HG03066 (cell line): Measurements from ENCODE around the gene ECM1.

Source experiments
- ATAC-seq: cut with Tn5 transposase; IDR thresholded peaks from one replicate; pipeline ENCODE4 v1.9.1; 2021; ENCODE audit warnings: low read depth; ENCODE audit not compliant: unreplicated experiment

ECM1 gene

DNA sequence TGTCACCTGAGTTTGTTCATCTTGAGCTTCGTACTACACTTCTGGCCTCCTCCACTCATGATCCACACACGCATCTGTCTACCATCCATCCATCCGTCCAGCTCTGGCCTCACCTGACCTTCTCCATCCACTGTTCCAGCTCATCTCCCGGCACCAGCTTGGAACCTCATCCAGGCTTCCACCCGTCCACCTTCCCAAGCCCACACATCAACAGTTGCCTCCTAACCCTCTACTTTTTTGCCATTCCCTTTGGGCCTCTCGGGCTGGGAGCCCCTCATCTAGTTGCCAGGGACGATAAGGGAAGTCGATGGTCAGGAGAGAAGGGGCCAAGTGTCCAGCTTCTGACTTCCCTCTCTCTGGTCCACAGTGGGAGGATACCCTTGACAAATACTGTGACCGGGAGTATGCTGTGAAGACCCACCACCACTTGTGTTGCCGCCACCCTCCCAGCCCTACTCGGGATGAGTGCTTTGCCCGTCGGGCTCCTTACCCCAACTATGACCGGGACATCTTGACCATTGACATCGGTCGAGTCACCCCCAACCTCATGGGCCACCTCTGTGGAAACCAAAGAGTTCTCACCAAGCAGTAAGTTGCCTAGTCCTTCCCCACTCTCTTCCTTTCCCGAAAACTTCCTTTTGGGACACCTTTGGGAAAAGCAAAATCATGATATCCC lies 4.2 kb downstream of the ECM1 start:
- no peak for ATAC-seq

GRCh38 chr1:150512846-150513245 lies 4.9 kb downstream of the ECM1 start:
- no peak for ATAC-seq

DNA sequence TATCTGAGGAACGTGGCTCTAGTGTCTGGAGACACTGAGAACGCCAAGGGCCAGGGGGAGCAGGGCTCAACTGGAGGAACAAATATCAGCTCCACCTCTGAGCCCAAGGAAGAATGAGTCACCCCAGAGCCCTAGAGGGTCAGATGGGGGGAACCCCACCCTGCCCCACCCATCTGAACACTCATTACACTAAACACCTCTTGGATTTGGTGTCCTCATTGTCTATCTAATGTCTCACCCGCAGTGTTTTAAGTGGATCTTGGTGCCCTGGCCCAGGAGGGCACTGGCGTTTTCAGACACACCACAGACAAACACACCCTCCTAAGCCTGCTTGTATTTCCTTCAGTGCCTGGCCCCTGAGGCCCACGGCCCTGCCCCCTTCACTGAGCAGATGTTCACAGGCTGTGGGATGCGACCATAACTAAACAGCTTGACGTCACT lies 5.5 kb downstream of the ECM1 start:
- ATAC-seq: no peak

- ATAC-seq: no peak
Observed at GRCh38 chr1:150514260-150514659, 6.4 kb downstream of the ECM1 start.

- no peak for ATAC-seq
Observed at GRCh38 chr1:150514913-150515327, 7.0 kb downstream of the ECM1 start.

DNA sequence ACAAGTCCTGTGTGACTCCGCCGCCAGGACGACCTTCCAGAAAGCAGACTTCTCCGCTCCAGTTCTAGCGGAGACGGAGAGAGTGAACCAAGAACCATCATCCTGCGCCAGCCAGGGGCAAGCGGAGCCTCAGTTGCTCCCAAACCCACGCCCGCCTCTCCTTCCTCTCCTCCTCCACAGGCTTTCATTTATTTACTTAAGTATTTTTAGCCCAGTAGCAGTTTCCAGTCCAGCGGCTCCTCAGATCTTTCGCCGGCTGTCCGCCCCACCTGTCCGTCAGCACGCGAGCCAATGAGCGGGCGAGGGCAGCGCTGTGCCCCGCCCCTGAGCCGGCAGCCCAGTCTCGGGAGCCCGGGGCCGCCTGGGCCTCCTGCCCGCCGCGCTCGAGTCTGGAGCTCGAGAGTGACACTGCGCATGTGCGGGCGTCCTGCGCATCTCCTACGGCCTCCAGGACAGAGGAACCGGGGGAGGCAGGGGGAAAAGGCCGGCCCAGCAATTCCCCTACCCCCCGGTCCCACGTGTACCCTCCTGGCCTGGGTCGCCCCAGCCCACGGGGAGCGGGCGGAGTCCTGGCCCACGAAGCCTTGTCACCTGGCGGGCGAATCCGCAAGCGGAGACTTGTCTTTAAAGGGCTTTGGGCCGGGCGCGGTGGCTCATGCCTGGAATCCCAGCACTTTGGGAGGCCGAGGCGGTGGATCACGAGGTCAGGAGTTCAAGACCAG lies 7.6 kb downstream of the ECM1 start, which contains the start of gene FALEC:
Gene FALEC, plus strand, starts transcription at position 425 of the 722 bp plus-strand sequence.
- ATAC-seq: peak; percentile 98

DNA sequence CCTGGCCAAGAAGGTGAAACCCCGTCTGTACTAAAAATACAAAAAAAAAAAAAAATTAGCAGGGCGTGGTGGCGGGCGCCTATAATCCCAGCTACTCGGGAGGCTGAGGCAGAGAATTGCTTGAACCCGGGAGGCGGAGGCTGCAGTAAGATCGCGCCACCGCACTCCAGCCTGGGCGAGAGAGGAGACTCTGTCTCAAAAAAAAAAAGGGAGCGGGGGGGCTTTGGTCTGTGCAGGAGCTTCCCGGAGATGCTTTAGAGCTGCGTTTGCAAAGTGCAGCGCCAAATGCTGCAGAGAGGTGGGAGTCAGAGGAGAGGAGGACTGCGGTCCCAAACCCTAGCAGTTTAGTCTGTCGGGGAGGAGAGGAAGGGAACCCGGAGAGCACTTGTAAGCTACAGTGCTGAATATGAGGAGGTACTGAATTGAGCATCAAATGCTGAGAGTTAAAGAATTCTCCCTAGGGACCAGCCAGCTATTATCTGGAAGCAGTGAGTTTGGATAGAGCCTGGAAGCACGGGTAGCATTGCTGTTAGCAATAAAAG lies 8.2 kb downstream of the ECM1 start:
- ATAC-seq: no peak

DNA sequence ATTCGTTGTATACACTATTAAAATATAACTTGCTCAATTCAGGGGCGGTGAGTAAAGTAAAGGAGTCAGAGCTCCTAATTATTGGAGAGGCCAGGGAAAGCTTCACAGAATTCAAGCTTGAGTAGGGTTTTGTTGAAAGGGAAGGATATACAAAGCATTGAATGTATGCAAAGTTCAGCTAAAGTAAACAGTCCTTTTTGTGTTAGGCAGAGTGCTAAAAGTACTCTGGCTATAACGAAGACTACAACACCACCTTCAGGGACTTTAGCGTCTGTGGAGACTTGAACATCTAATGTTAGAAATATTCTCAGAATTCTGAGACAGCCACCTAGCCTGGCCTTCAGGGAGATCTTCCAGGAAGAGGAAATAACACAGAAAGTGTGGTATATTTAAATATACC lies 8.7 kb downstream of the ECM1 start:
- ATAC-seq: no peak

DNA sequence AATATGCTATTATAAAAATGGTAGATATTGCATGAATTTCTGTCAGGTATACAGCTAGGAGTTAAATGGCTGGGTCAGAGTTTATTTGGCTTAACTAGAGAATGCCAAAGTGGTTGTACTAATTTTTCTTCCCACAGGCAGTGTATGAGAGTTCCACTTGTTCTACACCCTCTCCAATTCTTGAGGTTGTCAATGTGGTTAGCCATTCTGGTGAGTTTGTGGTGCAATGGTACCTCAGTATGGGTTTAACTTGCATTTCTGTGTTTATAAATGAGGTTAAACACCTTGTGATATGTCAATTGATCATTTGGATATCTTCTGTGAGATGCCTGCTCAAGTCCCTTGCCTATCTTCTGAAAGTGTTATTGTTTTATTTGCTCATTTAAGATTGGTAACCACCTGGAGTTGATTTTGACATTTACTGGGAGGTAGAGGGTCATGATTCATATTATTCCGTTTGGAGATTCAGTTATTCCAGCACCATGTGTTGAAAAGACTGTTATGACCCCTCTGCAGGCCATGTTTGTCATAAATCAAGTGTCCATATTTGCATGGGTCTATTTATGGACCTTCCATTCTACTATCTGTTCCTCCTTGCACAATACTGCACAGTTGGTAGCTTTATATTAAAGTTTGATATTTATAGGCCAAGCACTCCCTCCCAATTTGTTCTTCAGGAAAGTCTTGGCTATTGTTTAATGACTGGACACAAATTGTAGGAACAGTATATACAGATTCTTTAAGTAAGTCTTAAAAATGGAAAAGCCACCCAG lies 13.5 kb downstream of the ECM1 start:
- ATAC-seq: no peak

DNA sequence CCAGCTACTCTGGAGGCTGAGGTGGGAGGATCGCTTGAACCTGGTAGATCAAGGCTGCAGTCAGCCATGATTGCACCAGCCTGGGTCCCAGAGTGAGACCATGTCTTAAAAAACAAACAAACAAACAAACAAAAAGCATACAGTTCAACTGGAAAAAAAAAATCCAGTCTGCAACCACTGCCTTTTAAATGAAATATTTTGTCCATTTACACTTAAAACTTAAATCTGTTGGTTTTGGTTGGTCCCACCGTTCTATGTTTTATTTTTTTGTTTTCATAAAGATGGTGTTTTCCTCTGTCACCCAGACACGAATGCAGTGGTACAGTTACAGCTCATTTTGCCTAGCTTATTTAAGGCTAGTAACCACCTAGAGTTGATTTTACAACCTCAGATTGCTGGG lies 17.4 kb downstream of the ECM1 start:
- ATAC-seq: no peak

- ATAC-seq: no peak
Observed at GRCh38 chr1:150528196-150528595, 20.3 kb downstream of the ECM1 start.

GRCh38 chr1:150529017-150529416 lies 21.1 kb downstream of the ECM1 start:
- ATAC-seq: no peak

- ATAC-seq: no peak
Observed at GRCh38 chr1:150530491-150531159, 22.7 kb downstream of the ECM1 start.

GRCh38 chr1:150532860-150533259 lies 25.0 kb downstream of the ECM1 start:
- no peak for ATAC-seq

DNA sequence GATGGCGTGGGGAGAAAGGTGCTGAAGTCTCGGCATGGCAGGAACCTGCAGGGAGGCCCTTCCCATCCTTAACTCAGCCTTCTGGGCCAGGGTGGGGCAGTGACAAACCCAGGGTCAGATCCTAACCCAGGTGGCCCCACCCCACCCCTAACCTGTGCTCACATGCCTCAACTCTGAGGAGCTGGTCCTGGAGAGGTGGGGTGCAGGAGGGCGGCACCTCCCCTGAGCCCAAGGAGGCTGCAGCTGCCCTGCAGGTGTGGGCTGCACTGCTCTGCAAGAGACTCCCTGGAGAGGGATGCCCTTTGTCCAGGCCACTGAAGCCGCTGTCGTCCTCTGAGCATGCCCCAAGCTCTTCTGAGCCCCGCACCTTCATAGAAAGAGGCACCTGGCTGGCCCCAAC lies 26.1 kb downstream of the ECM1 start:
- no peak for ATAC-seq

DNA sequence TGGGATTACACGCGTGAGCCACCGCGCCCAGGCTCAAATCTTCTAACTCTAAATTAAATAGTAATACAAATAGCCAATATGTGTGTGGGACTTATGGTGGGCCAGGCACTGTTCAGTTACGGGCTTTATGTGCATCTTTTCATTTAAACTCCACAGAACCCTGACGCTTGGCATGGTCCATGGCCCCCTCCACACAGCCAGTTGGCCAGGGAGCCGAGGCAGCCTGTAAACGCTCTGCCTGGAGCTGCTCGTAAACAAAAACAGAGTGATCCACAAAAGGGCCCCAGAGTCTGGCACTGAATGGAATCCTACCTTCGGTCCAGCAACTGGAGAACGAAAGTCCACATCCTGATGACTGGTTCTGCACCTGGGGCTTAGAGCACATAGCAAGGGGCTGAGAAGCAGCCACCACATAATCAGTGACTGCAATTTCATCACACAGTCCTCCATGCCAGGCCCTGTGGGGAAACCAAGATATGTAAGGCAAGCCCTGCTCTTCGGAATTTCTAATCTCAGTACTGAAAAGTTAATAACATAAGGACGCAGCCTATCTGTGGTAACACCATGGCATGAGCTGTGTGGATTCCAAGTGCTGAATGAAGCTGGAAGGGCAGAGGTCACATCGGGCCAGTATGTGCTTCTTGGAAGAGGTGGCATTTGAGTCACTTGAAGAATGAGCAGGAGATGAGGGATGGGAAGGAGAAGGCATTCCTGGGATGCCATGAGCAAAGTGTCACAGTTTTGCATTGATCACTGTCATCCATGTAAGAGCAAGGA lies 27.8 kb downstream of the ECM1 start:
- ATAC-seq: no peak

DNA sequence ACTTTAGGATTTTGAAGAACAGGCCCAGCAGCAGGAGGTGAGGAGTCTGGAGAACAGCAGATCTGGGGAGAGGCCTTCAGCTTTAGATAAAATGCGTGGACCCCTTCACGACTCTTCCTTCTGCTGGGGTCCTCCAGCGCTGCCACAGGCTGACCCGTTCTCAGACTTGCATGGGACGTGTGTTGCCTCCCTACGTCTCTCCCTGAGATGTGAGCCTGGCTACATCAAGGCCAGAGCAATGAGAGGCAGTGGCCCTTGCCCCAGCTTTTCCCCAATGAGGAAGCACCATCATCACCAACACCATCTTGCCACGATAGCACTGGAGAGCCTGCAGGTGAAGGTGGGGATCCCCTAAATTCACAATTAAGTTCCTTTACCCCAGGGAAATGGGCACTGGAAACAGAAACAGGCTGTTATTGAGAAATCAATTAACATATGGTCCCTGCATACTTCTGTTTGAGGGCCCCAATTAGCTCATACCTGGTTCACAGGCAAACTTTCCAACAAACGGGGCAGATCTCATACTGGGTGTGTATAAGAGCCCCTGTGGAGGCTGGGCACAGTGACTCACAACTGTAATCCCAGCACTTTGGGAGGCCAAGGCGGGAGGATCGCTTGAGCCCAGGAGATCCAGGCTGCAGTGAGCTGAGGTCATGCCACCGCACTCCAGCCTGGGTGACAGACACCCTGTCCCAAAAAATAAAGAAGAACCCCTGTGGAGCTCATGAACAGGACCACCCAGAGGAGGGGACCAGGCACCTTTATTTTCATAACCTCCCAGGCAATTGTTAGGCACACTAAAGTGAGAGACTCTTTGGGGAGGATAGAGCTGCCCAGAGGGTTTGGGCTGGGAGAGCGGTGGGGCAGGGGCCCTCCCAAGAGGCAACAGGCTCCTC lies 29.2 kb downstream of the ECM1 start:
- no peak for ATAC-seq

DNA sequence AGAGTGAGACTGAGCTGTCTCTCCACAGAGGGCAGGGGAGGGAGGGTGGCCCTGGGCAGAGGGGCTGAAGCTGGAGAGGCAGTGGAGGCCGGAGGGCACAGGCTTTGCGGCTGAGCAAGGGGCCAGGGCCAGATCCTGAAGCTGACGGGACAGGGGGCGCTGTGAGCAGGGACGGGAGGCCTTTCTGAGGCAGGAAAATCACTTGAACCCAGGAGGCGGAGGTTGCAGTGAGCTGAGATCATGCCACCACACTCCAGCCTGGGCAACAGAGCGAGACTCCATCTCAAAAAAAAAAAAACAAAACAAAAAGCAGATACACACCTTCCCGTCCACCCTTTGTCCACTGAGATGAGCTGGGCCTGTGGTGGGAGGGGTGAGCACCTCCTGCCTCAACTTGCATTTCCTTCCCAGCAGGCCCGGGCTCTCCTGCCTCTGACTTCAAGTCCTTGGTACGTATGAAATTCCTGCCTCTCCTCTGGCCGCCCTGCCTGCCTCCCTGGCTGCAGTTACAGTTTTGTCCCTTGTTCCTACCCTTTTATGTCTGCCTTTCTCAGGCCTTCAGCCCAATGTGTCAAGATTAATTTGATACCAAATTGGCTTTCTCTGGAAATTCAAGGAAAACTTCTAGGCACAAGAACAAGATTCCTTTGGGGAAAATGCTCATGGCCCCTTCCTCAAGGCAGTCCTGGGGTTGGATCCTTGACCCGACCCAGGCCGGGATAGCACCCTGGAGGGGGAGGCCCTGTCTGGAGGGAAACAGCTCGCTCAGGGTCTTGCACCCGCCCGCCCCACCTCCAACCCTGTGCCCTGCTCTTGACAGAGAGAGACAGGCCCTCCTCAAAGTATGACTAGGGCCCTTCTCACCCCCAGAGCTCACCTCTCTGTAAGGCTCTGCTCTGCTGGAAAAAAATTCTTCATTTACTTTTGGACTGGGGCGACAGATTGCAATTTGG lies 30.1 kb downstream of the ECM1 start:
- ATAC-seq: no peak
